Iris pigment epithelial cell (primary cell): ENCODE measurements around the gene UQCRC1.

ENCODE experiments used
- DNase-seq: peaks from one replicate; pipeline ENCODE4 v3.0.0-alpha.2; 2011; ENCODE audit warnings: low read depth

The UQCRC1 gene

GRCh38 chr3:48571938-48572337 is 37.5 kb downstream of the UQCRC1 start:
- DNase-seq = no peak

GRCh38 chr3:48569808-48570450 is 39.5 kb downstream of the UQCRC1 start:
- no peak for DNase-seq

- DNase-seq = no peak
Observed at GRCh38 chr3:48569400-48569799, 40.0 kb downstream of the UQCRC1 start.

- no peak for DNase-seq
Observed at GRCh38 chr3:48568476-48568875, 41.0 kb downstream of the UQCRC1 start.

- DNase-seq = no peak
Observed at GRCh38 chr3:48567500-48567899, 41.9 kb downstream of the UQCRC1 start.

GRCh38 chr3:48567090-48567489 is 42.4 kb downstream of the UQCRC1 start:
- DNase-seq = no peak

- no peak for DNase-seq
Observed at GRCh38 chr3:48566401-48566760, 43.1 kb downstream of the UQCRC1 start.

GRCh38 chr3:48565591-48566400 is 43.6 kb downstream of the UQCRC1 start:
- DNase-seq = peak; percentile 68

- no peak for DNase-seq
Observed at GRCh38 chr3:48565186-48565585, 44.3 kb downstream of the UQCRC1 start.

- no peak for DNase-seq
Observed at GRCh38 chr3:48564667-48565066, 44.8 kb downstream of the UQCRC1 start.

GRCh38 chr3:48564022-48564421 is 45.4 kb downstream of the UQCRC1 start:
- DNase-seq = peak; percentile 27

- DNase-seq = peak; percentile 54
Observed at GRCh38 chr3:48563382-48563918, 46.0 kb downstream of the UQCRC1 start, which contains the start of gene UCN2. TSS of gene UCN2 (minus strand) at chr3:48563781. CDS start at chr3:48563124, 657 bp downstream.

GRCh38 chr3:48562367-48563095 is 46.9 kb downstream of the UQCRC1 start:
- no peak for DNase-seq

- peak; percentile 49 for DNase-seq
Observed at GRCh38 chr3:48561045-48561736, 48.3 kb downstream of the UQCRC1 start.

- DNase-seq = no peak
Observed at GRCh38 chr3:48560648-48561018, 48.8 kb downstream of the UQCRC1 start.

GRCh38 chr3:48558493-48559134 is 50.8 kb downstream of the UQCRC1 start:
- DNase-seq = no peak

GRCh38 chr3:48556796-48557626 is 52.4 kb downstream of the UQCRC1 start, which contains the start of gene PFKFB4:
TSS of gene PFKFB4 (minus strand) at chr3:48556803. CDS start at chr3:48556777, 26 bp downstream.
- peak; percentile 99 for DNase-seq

- no peak for DNase-seq
Observed at GRCh38 chr3:48555949-48556795, 53.3 kb downstream of the UQCRC1 start.

- no peak for DNase-seq
Observed at GRCh38 chr3:48555231-48555948, 54.1 kb downstream of the UQCRC1 start.
